Measurements from ENCODE around the gene PLEKHH1. TPM values are rescaled to one million over a fixed set of nuclear protein-coding genes. Genes with fewer than 3 reads are reported as not detected.
A peak's percentile ranks its signal among the peaks of the same experiment; 100 is the strongest.

Gene PLEKHH1
- total RNA-seq: 6.8 TPM
- long read RNA-seq, partial matches to known transcripts: 0 of 1 reads
- long read RNA-seq, other reads (novel, unspliced or antisense): 1 of 1 reads

DNA sequence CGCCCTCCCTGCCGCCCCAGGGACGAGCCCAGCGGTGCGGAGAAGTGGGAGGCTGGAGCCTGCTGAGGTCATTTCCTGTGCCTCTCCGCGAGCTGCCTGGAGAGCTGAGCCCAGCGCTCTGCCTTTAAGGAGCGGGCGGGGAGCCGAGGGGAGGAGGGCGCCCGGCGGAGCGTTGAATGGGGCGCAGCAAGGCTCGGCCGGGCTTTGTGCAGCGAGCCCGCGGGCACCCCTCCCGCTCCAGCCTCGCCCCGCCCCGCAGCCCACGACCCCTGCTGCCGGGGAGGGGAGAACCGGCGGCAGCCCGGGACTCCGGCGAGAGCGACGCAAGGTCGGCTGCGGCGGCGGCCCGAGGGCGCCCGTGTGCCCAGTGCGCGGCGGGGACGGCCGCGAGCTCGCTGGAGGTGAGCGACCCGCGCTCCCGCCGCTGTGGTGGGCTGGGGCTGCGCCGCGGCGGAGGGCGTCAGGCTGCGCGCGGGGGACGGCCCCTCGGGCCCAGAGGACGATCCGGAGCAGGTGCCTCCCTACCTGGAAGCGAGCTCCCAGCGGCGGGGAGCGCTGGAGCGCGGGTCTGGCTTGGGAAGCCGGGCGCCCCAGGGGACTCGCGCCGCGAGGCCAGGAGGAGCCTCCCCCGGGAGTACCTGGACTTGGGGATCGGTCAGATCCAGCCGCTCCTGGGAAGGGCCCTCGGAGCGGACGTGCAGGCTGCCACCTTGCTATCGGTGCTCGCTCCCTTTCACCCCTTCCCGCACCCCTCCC lies at the start of gene PLEKHH1:
PLEKHH1 (plus strand) TSS at position 293 of the 756 bp plus-strand sequence. CDS start 8,578 bp downstream, outside the sequence.
- DNase-seq (ENCODE audit: low spot score): peak; percentile 93

DNA sequence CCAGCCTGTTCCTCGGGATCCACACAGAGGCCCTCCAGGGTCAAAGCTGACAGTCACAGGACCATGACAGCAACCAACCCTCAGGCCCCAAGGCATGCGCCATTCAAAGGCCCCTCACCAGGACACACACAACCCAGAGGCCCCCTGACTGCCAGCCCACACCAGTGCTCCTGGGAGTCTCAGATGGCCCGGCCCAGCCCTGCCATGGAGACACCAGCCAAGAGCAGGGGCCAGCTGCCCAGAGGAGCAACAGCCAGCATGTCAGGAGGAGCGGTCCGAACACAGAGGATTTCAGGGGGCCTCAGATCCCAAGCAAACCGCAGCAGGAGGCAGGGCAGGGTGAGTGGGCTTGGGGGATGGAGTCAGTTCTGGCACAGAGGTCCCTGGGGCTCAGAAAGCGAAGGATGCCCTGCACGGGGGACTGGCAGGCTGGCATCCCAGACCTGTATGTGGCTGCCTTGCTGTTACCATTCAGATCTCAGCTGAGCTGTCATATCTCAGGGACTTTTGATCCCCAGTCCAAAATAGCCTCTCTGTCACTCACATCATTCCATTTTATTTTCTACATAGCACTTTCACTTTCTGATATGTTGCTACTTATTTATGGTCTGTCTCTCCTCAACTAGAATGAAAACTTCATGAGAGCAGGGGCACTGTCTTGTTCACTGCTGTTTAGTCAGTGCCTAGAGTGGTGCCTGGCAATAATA lies 49.4 kb upstream of the PLEKHH1 start:
- DNase-seq (ENCODE audit: low spot score): no peak

DNA sequence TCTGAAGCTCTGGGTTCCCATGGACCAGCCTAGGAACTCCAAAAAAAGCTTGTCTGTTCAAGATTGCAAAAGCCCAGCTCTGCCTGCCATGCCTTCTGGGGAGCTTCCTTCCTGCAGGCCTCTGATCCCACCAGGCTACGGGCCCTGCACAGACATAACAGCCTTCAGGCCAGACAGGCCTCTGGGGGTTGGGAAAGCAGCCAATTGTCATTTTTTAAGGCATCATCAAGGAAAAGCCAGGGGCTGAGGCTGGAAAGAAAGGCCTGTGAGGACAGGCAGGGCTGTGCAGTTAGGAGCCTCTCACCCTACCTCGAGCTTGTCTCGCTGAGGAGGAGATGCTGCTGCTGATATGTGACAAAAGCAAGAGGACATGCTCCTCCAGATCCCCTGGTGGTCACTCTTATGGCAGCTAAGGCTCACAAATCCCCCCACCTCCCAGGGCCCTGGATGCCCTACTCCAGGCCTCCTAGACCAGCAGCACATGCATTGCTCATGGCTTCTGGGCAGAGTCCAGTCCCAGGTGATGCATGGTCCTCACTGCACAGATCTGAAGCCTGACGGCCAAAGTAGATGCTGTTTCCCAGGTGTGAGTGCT lies 47.5 kb upstream of the PLEKHH1 start:
- no peak for DNase-seq (ENCODE audit: low spot score)

DNA sequence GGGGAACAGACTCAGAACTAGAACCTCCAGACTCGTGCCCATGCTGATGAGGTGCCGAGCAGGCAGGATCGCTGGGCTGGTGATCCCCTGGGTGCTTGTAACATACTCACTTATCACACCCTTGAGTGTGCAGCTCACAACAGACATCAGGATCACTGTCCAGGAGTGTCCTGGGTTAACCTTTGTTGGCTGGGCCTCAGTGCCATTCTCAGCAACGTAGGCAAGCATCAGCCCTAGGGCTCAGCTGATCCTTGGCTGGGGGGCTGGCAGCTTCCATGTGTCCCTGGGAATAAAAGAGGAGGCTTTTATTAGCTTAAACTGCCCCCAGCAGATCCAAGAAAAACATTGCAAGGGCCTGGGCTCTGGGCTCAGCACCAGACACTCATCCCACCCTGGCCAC lies 46.2 kb upstream of the PLEKHH1 start:
- no peak for DNase-seq (ENCODE audit: low spot score)

DNA sequence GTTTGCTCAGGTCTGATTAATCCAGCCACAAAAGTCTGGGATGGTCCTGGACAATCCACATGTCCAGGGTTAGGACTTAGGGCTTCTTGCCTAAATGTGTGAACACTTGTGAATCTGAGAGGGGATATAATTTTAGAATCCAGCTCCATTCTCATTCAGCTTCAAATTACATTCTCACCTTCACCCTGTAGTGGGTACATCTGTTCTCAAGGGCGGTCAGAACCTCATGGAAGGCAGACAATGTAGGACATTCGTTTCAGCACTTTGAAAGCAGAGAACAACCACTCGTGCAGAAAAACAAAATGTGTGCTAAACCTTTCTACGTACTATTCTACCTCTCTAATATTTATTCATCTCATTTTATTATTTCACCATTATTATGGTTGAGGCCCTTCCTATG lies 45.8 kb upstream of the PLEKHH1 start:
- DNase-seq (ENCODE audit: low spot score): no peak

DNA sequence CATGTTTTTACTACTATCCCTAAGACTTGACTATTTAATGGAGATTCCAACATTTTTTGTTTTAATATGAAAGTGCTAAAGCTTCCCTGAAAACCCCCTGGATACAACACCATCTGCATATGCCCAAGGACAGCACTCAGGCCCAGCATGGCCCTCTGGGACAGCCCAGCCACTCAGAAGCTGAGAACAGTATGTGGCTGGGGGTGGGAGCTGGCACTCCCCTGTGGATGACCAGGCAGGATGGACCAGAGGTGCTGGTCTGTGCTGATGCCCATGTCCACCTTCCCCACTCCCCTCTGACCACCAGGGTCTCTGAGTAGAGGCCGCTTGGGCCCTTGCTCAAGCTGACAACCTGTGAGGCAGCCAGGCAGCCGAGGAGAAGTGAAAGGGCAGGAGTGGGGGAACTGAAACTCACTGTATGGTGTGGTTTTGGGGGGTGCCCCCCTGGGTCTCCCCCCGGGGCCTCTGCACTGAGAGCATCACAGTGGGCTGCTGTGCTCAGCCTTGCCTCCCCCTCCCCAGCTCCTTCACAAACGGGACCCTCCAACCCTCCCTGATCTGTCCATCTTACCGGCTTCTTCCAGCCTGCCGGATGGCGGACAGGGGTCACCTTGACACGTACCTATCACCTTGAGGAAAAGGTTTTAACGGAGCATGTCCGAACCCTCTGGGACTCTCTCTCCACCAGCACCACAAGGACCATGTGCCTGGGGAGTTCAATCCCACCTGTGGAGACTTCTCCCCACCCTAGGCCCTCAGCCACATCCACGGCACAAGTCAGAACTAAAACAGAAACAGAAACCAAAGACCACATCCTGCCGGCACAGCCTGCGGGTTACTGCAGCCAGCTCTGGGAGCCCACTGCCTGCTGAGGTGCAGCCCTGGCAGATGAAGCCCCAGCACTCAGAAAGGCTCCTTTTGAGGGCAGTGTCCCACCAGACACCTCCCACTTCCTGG lies 44.9 kb upstream of the PLEKHH1 start, which contains the start of gene TMEM229B:
TMEM229B (minus strand) TSS at position 785 of the 957 bp plus-strand sequence. CDS start 14,798 bp downstream, outside the sequence.
- DNase-seq (ENCODE audit: low spot score): no peak

DNA sequence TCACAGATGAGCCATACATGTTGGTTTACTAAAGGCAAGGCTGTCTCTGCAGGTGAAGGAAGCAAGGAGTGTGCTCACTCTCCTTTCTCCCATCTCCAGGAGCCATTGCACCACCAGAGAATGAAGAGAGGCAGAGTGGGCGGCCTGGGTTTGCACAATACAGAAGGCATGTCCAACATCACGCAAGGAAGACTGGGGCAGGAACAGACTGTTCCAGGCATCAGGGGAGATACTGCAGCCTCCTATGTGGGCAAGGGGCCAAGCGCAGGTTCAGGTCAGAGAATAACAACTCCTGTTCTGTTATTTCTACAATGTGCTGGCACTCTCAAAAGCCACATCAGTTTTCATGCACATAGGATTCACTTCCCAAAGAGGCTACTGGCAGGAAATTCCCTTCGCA lies 42.9 kb upstream of the PLEKHH1 start:
- DNase-seq (ENCODE audit: low spot score): no peak

DNA sequence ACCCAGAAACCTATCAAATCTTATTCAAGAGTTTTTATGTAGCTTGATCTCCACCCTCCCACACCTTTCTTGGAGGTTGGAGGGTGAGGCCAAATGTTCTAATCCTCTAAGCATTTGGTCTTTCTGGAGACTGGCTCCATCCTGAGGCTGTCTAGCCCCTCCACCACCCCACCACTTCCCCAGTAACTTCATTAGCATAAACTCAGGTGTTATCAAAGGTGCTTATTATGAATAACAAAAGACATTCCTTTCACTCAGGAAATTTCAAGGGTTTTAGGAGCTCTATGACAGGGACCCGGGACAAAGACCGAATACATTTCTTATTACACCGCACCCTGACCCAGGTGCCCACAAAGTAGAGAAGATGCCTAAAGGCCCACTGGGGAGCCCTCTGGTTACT lies 41.8 kb upstream of the PLEKHH1 start:
- DNase-seq (ENCODE audit: low spot score): no peak

DNA sequence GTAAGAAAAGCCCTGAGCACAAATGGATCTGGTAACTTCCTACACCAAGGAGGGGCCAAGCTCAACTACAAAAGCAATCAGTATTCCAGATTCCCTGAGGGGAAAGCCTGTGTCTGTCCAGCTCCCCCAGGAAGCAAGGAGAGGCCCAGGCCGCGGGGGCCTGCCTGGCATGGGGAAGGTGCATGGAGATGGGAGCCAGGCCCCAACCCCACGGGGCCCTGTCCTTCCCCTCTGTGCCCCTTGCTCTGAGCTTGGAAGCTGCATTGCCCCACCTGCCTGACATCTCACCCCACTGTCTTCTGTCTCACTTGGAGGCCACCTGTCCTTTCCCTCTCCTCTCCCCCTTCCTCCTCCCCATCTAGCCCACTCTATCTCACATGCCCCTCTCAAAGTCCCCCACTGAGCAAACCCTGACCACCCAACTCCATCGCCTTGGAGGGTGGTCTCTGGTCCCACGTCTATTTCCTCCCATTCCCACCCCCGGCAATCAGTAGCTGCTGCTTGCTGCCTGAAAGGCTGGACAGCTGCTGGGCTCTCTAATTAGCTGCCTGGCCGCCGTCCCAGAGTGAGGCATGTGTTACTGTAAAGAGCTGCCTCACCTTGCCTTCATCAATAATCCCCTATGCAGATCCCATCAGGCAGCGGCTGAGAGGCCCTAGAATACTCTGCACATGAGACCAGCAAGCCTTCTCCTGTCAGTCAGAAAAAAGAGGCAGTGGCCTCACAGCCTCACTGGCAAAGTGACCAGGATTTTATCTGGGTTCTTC lies 41.2 kb upstream of the PLEKHH1 start:
- no peak for DNase-seq (ENCODE audit: low spot score)

DNA sequence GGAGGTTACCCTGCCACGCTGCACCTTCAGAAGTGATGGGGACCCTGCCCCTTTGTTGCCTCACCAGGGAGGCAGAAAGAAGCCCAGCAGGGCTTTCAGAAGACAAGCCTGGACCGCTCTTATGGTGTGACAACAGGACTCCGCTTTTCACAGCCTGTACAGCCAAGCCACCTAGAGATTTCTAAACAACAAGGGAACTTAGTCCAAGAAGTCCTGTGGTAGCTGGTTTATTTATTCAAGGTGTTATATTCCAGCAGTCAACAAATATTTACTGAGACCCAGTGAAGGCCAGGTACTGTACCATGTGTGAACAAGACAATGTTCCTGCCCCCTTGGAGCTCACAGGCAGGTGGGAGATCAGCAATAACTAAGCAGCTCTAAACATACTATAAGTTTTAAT lies 40.6 kb upstream of the PLEKHH1 start:
- DNase-seq (ENCODE audit: low spot score): no peak

DNA sequence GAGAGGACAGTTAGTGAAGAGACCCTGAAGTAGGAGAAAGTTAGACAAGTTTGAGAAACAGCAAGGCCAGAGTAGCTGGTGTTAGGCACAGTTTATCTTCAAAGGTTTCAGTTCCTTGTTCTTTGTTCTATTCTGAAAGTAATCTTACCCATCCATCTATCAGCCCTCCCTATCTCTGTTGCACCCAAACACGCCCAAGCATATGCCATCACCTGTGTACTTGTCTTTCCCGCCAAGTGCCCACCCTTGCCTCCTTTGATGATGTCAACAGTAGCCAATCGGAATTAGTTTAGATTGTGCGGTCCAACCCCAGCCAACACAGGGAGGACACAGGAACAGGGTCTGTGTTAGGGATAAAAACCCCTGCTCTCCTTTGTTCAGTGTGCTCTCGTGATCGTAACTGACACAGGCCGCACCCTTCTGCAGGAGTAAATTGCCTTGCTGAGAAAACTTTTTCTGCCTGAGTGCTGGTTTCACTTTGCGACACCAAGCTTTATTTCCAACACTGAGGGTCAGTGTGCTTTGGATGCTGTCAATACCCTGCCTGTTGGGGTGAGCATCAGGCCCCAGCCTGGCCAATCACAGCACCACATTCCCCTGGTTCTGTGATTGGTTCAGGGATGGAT lies 39.9 kb upstream of the PLEKHH1 start:
- DNase-seq (ENCODE audit: low spot score): no peak

DNA sequence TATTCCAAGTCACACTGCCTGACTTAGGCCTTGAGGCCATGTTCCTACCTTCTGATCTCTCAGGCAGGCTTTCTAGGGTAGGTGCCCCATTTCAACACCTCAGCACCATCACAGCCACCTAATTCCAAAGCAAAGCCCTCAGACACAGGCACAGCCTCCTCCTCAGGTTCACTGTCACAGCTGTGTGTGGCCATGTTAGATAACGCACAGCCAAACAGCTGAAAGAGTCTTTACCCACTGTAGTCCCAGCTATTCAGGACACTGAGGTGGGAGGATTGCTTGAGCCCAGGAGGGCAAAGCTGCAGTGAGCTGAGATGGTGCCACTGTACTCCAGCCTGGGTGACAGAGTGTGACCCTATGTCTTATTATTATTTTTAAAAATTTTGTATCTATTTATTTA lies 37.3 kb upstream of the PLEKHH1 start:
- no peak for DNase-seq (ENCODE audit: low spot score)

DNA sequence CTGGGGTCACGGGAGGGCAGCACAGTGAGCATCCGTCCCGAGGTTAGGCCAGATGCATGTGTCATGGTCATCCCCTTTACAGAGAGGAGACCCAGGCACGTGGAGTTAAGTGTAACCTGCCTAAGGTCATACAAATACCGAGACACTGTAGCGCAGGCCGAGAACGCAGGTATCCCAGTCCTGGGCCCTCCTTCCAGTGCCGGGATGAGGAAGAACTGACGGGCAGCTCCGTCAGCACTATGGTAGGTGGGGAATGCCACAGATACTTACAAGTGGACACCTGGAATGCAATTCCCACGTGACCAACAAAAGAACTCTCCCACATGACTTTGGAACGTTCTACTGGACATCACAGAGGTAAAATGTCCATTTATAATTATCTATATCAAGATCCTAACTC lies 35.9 kb upstream of the PLEKHH1 start:
- DNase-seq (ENCODE audit: low spot score): no peak

DNA sequence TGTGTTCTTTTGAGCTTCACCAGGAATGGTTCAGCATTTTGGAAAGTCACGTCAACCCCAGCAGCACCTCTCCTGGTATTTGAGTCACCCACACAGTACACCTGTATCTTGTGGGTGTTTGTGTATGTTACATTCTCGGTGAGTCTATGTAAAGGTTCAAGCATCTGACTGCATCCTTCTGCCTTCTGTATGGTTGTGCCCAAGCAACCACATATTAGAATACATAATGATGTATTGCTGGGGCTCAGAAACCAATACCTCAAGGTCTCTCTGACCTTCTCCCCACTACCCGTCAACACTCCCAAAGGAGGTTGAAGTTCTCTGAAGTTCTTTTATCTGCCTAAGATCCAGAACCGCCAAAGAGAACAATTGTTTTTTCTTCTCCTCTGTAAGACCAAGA lies 35.4 kb upstream of the PLEKHH1 start:
- no peak for DNase-seq (ENCODE audit: low spot score)

DNA sequence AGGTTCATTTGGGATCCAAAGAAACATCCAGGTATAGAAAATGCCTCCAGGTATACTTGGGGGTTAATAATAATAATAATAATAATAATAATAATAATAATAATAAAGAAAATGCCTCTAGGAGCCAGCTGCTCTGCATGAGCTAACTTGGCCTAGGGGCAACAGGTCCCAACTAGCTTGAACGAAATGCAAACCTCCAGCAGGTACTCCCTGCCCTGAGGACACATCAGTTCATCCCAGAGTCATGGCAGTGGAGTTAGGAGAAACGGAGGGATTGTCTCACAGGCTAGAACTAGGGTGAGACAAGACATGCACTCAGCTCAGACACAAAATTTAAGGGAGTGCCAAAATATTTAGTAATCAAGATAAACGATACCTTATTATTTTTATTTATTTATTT lies 32.1 kb upstream of the PLEKHH1 start:
- DNase-seq (ENCODE audit: low spot score): no peak

DNA sequence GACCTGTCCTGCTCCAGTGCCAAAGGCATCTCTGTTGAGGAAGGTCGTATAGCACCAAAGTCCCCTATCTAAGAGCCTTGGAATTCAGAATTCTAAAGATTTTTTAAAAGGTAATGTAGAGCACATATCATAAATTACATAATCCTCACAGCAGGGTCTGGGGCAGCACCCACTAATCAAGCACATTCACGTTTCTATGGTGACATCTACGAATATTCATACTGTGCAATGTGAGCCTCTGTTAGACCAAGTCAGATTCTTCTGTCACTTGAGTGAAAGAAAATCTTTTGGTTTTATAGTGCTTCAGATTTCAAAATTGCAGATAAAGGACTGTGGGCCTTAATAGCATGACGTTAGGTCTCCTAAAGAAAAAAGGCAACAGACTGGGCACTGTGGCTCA lies 31.4 kb upstream of the PLEKHH1 start:
- no peak for DNase-seq (ENCODE audit: low spot score)

DNA sequence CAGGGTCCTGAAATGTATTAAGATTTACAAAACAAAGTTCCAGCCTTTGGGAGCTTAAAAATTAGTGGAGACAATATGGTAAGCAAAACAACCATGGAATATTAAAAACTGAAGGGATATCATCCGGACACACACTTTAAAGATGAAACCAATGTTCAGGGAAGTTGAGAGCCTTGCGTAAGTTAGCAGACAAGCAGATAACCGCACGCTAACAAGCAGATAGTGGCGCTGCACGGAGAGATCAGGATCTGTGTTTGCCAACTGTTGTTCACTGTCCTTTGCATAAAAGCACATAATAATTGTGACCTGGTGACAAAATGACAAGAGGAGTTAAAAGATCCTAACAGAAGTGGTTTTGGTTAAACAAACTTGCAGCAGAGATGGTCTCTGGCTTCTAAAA lies 30.2 kb upstream of the PLEKHH1 start:
- no peak for DNase-seq (ENCODE audit: low spot score)

DNA sequence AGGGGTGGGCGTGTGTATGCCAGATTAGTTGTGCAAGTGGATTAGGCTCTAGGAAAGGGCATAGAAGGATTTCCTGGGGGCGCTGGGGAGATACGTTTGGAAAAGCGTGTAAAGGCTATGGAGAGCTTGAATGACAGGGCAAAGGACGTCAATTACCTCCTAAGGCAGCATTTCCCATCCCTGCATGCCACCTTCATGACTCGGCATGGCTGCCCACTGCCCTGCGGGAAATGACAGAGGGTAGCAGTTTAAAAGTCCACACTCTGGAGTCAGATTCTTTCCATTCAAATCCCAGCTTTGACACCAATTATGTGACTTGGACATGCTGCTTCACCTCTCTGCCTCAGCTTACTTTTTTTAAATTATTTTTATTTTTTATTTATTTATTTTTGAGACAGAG lies 29.8 kb upstream of the PLEKHH1 start:
- DNase-seq (ENCODE audit: low spot score): no peak

DNA sequence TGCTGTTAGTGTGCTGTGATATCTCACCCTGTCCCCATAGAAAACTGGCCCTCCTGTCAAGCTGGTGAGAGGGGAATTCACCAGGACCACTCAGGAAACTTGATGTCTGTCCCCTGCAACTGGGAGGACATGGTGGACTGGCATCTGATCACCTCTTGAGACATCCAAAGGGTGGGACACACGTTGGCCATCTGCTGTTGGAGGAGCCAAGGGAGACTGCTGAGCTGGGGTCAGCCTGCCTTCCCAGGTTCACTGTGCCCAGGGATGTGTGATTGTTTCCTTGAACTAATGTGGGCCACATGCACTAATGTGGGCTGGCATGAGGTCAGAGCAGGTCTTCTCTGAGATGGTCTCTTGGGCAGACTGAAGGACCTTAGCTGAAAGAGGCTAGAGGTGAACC lies 27.8 kb upstream of the PLEKHH1 start:
- no peak for DNase-seq (ENCODE audit: low spot score)

DNA sequence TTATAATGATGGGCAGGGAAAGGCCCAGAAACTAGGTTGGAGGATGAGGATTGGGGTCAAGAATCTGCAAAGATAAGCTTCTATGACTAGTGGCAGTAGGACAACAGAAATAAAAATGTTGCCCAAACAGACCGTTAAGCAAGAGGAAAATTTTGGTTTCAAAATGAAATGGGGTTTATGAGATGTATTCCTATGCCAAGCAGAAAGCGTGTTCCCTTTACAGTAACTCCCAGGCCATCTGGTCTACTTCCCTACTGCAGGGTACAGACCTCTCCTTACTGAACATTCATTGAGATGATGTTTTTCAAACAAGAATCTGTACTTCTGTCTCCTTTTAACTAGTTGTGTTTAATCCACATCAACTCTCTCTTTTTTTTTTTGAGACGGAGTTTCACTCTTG lies 24.1 kb upstream of the PLEKHH1 start:
- DNase-seq (ENCODE audit: low spot score): no peak

Data from mesenteric fat pad (tissue), 1 donor.